NT2/D1 (cell line): Measurements from ENCODE around the gene TLE6.
"Not testable (repeated sequence)": the region's sequence is repeated elsewhere in the genome, so short reads cannot be mapped to it uniquely, and the experiment has no call there.

Source experiments
- DNase-seq: peaks from one replicate; pipeline ENCODE4 v3.0.0-alpha.2; 2011; ENCODE audit warnings: low read depth, low spot score
- H3K27me3 ChIP-seq: 2 replicates; pipeline ENCODE4 v1.6.0; 2011; ENCODE audit warnings: mild to moderate bottlenecking; ENCODE audit not compliant: insufficient read length, insufficient read depth
- H3K36me3 ChIP-seq: 2 replicates; pipeline ENCODE4 v1.6.1; 2011; ENCODE audit warnings: mild to moderate bottlenecking, low read length, mixed read lengths; ENCODE audit not compliant: insufficient read depth, insufficient read length
- H3K4me1 ChIP-seq: 2 replicates; pipeline ENCODE4 v1.5.1; 2011; ENCODE audit not compliant: insufficient read depth, insufficient read length
- H3K4me3 ChIP-seq: 2 replicates; pipeline ENCODE4 v1.5.1; 2011; ENCODE audit warnings: low read depth; ENCODE audit not compliant: insufficient read length
- H3K9ac ChIP-seq: 2 replicates; pipeline ENCODE4 v1.6.0; 2011; ENCODE audit warnings: low read depth; ENCODE audit not compliant: insufficient read length
- H3K9me3 ChIP-seq: 2 replicates; pipeline ENCODE4 v1.5.1; 2011; ENCODE audit warnings: mild to moderate bottlenecking, low read length; ENCODE audit not compliant: insufficient read depth
- SUZ12 ChIP-seq: IDR thresholded peaks from 2 replicates; pipeline ENCODE4 v1.6.1; 2011; ENCODE audit not compliant: insufficient read length, insufficient read depth; ENCODE audit errors: extremely low read depth
- YY1 ChIP-seq: IDR thresholded peaks from 2 replicates; pipeline ENCODE4 v1.6.1; 2011; ENCODE audit not compliant: insufficient read length, insufficient read depth
- ZNF274 ChIP-seq: IDR thresholded peaks from 2 replicates; pipeline ENCODE4 v1.6.1; 2011; ENCODE audit warnings: mild to moderate bottlenecking, low read depth, low read length

The TLE6 gene

DNA sequence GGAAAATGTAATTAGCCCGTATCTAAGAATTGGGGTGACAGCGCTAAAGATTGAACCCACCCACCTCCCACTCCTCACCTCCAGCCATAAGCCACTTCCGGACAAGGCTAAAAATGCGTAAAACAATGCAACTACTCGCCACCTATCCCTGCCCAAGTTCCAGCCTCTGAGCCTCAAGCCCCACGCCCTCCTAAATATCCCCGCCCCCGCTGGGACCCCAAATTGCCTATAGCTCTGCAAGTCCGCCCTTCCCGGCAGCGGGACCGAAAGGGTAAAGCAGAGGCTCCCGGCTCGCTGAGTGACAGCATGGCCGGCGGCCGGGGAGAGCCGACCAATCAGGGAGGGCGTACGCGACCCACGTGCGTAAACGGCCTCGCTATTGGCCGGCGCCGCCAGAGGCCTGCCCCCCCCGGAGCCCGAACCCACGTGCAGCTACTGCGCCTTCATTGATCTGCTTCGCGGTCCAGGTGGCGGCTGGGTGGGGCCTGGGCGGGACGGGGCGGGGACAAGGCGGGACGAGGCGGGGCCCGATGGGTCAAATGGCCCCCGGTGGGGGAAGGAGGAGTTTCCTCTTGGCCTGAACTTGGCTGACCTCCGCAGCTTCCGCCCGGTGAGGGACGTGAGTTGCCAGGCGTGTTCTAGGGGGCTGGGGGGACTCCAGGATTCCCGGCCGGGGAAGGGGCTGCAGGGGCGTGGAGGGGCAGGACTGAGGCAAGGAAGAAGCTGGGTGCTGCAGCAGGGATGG lies at the start of gene TLE6:
Gene TLE6 (plus strand): TSS at position 564 of the 745 bp plus-strand sequence. CDS start 670 bp downstream, outside the sequence.
- no peaks in the 10 kb centered on the region for H3K9me3 ChIP-seq
- peak; percentile 94 for DNase-seq
- peak within 1 kb of the TSS; percentile 22 for H3K4me3 ChIP-seq
- no peaks in the 10 kb centered on the region for H3K36me3 ChIP-seq
- peak within 1 kb of the TSS; percentile 50 for H3K9ac ChIP-seq
- no peak for TF ChIP-seq YY1
- no peak for TF ChIP-seq ZNF274
- no peak for TF ChIP-seq SUZ12
- H3K27me3 ChIP-seq, result peaks cover 92% of the 10 kb centered on the region
- peaks cover 14% of the 10 kb centered on the region for H3K4me1 ChIP-seq

DNA sequence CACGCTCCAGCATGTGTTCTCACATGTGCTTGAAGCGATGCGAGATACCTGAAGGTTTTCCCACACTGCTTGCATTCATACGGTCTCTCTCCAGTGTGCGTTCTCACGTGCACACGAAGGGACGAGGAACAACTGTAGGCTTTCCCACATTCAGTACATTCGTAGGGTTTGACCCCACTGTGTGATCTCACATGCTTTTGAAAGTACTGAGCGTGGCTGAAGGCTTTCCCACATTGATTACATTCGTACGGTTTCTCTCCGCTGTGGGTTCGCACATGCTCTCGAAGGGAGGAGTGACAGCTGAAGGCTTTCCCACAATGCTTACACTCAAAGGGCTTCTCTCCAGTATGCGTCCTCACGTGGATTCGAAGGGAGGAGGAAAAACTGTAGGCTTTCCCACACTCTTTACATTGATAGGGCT lies 43.9 kb upstream of the TLE6 start:
- no peaks in the 10 kb centered on the region for H3K4me1 ChIP-seq
- peaks cover 59% of the 10 kb centered on the region for H3K9me3 ChIP-seq
- TF ChIP-seq SUZ12 (no peak), ZNF274 (peak; percentile 49; the same call in 1 of the 2 replicates)
- H3K9ac ChIP-seq, result no peak overlapping the region
- peaks cover 51% of the 10 kb centered on the region for H3K36me3 ChIP-seq
- H3K27me3 ChIP-seq, result no peaks in the 10 kb centered on the region
- no peak for DNase-seq
- H3K4me3 ChIP-seq, result no peak overlapping the region

DNA sequence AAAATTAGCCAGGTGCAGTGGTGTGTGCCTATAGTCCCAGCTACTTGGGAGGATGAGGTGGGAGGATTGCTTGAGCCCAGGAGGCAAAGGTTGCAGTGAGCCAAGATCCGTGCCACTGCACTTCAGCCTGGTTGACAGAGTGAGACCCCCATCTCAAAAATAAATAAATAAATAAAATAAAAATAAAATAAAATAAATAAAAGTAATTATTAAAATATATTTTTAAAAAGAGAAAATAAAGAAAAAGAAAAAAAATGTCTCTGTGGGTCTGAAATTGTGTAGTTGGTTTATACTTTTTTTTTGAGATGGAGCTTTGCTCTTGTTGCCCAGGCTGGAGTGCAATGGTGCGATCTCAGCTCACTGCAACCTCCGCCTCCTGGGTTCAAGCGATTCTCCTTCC lies 41.5 kb upstream of the TLE6 start:
- not testable (repeated sequence) for DNase-seq, H3K4me3 ChIP-seq, H3K27me3 ChIP-seq, H3K4me1 ChIP-seq, H3K9ac ChIP-seq
- H3K9me3 ChIP-seq, result peaks cover 55% of the 10 kb centered on the region
- peaks cover 60% of the 10 kb centered on the region for H3K36me3 ChIP-seq

DNA sequence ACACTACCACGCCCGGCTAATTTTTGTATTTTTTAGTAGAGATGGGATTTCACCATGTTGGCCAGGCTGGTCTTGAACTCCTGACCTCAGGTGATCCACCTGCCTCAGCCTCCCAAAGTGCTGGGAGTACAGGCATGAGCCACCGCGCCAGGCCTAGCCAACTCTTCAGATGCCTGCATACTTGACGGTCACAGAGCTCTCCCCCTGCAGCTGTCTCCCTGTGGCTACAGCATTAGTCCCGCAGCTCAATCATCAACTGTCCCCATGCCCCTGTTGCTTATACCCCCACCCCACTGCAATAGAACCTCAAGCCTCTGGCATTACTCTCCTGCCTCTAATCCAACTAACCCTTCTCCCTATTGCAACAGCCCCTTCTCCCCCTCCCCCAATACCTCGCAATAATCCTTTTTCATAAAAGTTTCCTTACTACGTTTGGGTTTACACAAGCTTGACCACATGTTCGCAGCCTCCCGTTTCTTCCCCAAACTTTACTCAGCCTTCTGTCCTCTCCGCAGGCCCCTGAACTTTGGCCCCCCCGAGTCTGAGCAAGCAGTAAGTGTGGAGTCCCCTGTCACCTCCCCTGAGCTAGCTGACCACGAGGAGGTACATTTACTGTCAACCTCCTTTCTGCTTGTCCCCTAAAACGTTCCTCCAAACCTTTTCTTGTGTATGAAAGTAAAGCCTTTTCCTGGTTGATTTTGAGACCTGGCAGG lies 34.3 kb upstream of the TLE6 start:
- no peaks in the 10 kb centered on the region for H3K27me3 ChIP-seq
- no peak for DNase-seq
- peaks cover 17% of the 10 kb centered on the region for H3K36me3 ChIP-seq
- H3K4me3 ChIP-seq, result no peak overlapping the region
- no peak overlapping the region for H3K9ac ChIP-seq
- H3K4me1 ChIP-seq, result no peaks in the 10 kb centered on the region
- no peaks in the 10 kb centered on the region for H3K9me3 ChIP-seq
- TF ChIP-seq SUZ12 (no peak), YY1 (no peak), ZNF274 (no peak)

DNA sequence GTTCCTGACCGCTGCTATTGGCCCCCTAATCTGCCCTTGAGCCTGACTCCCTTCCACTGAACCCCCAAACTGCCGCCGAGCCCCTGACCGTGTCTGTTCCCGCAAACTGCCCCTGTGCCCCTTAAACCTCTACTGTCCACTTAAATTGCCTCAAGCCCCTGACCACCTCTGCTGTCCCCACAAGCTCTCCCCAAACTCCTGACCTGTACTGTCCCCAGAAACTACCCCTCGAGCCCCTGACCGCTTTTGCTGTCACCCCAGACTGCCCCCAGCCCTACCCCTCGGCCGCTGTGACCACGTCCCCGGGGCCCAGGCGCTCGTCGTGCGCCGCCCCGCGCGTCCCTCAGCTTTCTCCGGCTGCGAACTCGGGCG lies 33.0 kb upstream of the TLE6 start:
- DNase-seq, result no peak
- Histone ChIP-seq H3K4me3 (peak overlapping the region; percentile 85), H3K36me3 (peaks cover 10% of the 10 kb centered on the region), H3K9ac (peak overlapping the region; percentile 93), H3K27me3 (no peaks in the 10 kb centered on the region), H3K9me3 (no peaks in the 10 kb centered on the region), H3K4me1 (peaks cover 3% of the 10 kb centered on the region)
- no peak for TF ChIP-seq SUZ12
- TF ChIP-seq ZNF274, result no peak
- no peak for TF ChIP-seq YY1

DNA sequence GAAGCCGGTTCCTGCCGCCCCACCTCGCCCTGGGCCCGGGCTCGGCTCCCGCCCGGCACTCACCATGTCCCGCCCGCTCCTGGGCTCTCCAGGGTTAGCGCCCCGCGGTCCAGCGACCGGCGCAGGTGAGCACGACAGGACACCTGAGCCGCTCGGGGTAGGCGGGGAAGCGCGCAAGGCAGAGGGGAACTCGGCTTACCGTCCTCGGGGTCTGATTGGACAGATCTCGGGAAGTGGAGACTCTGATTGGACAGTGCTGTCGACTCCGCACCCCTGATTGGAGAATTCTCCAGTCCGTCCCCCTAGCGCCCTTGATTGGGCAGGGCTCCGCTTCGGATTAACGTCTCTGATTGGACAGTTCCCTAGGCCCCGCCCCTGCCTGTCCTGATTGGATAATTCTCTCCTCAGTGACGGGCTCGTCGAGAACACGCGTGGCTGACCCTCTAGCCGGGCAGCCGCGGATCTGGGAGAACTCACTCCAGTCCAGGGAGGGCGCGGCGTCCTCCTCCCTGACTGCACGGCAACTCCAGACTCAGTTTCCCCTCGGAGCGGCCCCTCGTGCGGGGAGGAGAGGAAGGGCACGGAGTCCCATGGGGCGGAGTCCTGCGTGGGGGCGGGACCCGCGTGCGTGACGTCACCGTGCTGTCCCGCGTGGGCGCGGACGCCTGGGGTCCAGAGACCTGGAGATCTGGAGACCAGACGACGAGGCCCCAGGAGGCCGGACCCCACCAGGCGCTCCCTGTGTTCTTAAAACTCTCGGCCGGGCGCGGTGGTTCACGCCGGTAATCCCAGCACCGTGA lies 32.4 kb upstream of the TLE6 start, which contains the start of gene ZNF77:
Gene ZNF77 (minus strand): TSS at position 197 of the 800 bp plus-strand sequence. CDS start 131 bp downstream, at position 66.
- peak within 1 kb of the TSS; percentile 93 for H3K9ac ChIP-seq
- TF ChIP-seq YY1, result no peak
- no peak for TF ChIP-seq ZNF274
- no peak for TF ChIP-seq SUZ12

DNA sequence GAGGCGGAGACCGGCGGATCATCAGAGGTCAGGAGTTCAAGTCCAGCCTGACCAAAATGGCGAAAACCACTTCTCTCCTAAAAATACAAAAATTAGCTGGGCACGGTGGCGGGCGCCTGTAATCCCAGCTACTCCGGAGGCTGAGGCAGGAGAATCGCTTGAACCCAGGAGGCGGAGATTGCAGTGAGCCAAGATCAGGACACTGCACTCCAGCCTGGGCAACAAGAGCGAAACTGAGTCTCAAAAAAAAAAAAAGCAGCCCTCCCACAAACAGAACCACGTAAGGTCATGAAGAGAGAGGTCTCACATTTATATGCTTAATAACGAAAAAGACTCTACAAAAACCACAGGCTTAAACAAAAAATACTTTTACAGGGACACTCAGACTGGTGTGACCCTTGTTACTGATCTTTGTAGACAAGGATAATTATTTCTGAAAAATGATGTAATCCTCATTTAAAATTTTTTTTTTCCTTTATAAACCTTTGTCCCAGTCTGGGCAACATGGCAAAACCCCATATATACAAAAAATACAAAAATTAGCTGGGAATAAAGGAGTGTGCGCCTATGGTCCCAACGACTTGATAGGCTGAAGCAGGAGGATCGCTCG lies 31.7 kb upstream of the TLE6 start:
- TF ChIP-seq YY1 (no peak), SUZ12 (no peak), ZNF274 (no peak)
- H3K27me3 ChIP-seq, result no peaks in the 10 kb centered on the region
- peak overlapping the region; percentile 85 for H3K4me3 ChIP-seq
- no peak for DNase-seq
- peaks cover 3% of the 10 kb centered on the region for H3K4me1 ChIP-seq
- no peaks in the 10 kb centered on the region for H3K9me3 ChIP-seq
- H3K36me3 ChIP-seq, result peaks cover 6% of the 10 kb centered on the region
- H3K9ac ChIP-seq, result peak overlapping the region; percentile 85

More for the DNA sequence above, 32.4 kb upstream of the TLE6 start, which contains the start of gene ZNF77:
- H3K36me3 ChIP-seq, result peaks cover 6% of the 10 kb centered on the region
- H3K27me3 ChIP-seq, result no peaks in the 10 kb centered on the region
- H3K9me3 ChIP-seq, result no peaks in the 10 kb centered on the region
- peaks cover 3% of the 10 kb centered on the region for H3K4me1 ChIP-seq
- peak within 1 kb of the TSS; percentile 85 for H3K4me3 ChIP-seq
- peak; percentile 98 for DNase-seq
